ENCODE measurements around the gene THUMPD3. TPM values are rescaled to one million over a fixed set of nuclear protein-coding genes. Genes with fewer than 3 reads are reported as not detected.
A peak's percentile ranks its signal among the peaks of the same experiment; 100 is the strongest.

THUMPD3 gene
- total RNA-seq, 1 donor from 2014 or later, result 56.5 TPM

DNA sequence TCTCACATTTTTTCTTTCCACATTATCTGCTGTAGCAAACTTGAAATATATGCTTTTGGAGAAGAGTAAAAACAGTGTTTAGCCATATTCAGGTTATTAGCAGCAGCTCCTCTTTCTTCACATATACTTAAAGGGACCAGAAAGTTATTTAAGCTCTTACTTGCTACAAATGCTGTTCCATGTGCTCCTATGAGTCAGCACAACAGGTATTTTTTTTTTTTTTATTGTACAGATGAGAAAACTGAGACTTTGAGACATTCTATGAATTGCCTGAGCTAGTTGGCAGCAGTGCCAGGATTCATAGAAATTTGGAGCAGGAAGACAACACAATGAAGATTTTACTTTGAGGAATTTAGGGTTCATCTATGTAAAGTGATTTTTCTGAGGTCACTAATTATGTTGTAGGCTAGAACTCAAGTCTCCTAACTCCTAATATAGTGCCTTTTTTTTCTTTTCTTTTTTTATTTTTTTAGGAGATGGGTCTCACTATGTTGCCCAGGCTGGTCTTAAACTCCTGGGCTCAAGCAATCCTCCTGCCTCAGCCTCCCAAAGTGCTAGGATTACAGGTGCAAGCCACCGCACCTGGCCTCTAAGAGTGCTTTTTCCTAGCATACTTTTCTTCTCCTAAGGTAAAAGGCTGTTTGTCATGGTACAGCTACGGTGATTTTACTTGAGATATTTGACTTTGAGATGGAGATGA, 58.1 kb downstream of the THUMPD3 start:
- Mint-ChIP-seq H3K9me3 (no peaks in the 10 kb centered on the region), H3K4me3 (ENCODE audit: low read depth) (no peak overlapping the region), H3K27me3 (ENCODE audit: low read depth) (no peaks in the 10 kb centered on the region), H3K4me1 (ENCODE audit: low read depth) (peaks cover 38% of the 10 kb centered on the region), H3K36me3 (ENCODE audit: low read depth) (peaks cover 33% of the 10 kb centered on the region), H3K27ac (peak overlapping the region; percentile 13)
- DNase-seq (ENCODE audit: low spot score), result no peak
- intact Hi-C loops (cut with micrococcal nuclease), result loop anchor here (2.0 kb wide), 1 partner anchor 22 kb away; no protein-coding TSS in a partner anchor

DNA sequence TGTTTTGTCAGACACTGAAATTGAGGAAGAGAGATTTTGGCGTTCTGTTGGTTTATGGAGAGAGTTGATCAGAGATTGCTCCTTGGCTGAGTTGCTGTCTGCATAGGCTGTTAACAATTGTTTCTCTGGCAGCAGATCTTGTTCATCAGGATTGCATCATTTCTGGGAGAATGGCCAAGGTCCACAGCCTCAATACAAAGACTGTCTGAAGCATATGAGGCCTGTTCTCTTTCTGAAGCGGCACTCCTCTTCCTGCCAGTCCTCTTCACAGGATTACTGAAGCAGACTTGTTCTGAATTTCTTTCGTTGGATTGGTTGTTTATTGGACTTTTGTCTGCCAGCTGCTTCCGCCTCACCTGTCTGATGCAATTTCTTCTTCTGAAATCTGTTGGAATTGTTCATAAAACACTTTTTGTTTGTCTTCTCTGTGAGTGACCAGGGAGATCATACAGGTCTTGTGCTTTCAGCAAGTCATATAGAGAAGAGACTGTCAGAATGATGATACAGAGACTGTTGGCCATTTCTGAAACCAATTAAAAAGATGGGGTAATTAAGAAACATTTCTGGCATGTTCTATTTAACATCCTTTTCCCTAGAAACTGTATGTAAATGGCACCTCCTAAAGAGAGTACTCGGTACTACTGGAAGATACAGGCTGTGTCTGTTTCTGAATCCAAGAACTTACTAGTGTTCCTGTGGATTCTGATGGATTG, 60.0 kb downstream of the THUMPD3 start:
- no peaks in the 10 kb centered on the region for H3K27me3 Mint-ChIP-seq (ENCODE audit: low read depth)
- no peak overlapping the region for H3K4me3 Mint-ChIP-seq (ENCODE audit: low read depth)
- H3K4me1 Mint-ChIP-seq (ENCODE audit: low read depth), result peaks cover 35% of the 10 kb centered on the region
- H3K36me3 Mint-ChIP-seq (ENCODE audit: low read depth), result peaks cover 42% of the 10 kb centered on the region
- no peaks in the 10 kb centered on the region for H3K9me3 Mint-ChIP-seq
- intact Hi-C loops (cut with micrococcal nuclease), result loop anchor here (1.0 kb wide), 1 partner anchor 70 kb away; no protein-coding TSS in a partner anchor
- DNase-seq (ENCODE audit: low spot score), result no peak
- peak overlapping the region; percentile 72 for H3K27ac Mint-ChIP-seq

DNA sequence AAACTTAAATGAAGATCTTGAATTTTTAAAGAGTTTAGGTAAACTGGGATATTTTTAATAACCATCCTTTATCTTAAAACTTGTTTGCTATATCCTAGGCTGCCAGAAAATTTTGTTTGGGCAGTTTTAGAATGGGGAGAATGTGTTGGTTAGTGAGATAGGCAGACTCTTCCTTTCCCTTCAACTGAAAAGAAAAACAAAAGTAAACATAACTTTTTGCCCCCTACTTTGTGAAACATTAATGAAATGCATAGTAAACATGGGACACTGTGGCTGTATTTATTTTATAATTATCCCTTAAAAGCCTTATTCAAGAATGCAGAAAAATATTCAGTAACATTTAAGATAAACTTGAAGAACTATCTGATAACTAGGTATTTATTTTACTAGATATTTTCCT, 65.6 kb downstream of the THUMPD3 start:
- intact Hi-C loops (cut with micrococcal nuclease), result no loop called here
- Mint-ChIP-seq H3K4me1 (ENCODE audit: low read depth) (peaks cover 8% of the 10 kb centered on the region), H3K9me3 (no peaks in the 10 kb centered on the region)

DNA sequence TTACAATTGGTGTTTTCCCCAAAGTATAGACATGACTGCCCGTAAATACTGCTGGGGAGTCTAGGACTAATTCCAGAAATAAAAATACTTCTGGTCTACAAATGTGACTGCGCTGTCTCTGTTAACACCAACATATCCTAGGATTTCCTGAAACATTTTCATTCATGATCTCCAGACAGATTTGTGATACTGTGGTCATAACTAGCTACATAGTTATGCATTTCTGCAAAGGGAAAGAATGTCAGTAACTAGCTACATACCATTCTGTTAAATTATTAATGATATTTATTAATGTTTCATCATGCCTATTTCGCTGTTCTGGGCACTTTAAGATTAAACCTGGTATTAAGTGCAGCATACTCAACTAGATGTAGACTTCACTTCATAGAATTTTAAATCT, 67.9 kb downstream of the THUMPD3 start:
- Mint-ChIP-seq H3K4me1 (ENCODE audit: low read depth) (peaks cover 1% of the 10 kb centered on the region), H3K9me3 (no peaks in the 10 kb centered on the region), H3K36me3 (ENCODE audit: low read depth) (peaks cover 82% of the 10 kb centered on the region), H3K27me3 (ENCODE audit: low read depth) (no peaks in the 10 kb centered on the region), H3K27ac (no peak overlapping the region), H3K4me3 (ENCODE audit: low read depth) (no peak overlapping the region)
- intact Hi-C loops (cut with micrococcal nuclease), result no loop called here
- DNase-seq (ENCODE audit: low spot score), result no peak

More for the DNA sequence above, 65.6 kb downstream of the THUMPD3 start:
- Mint-ChIP-seq H3K4me3 (ENCODE audit: low read depth) (no peak overlapping the region), H3K27ac (no peak overlapping the region), H3K27me3 (ENCODE audit: low read depth) (no peaks in the 10 kb centered on the region), H3K36me3 (ENCODE audit: low read depth) (peaks cover 73% of the 10 kb centered on the region)
- DNase-seq (ENCODE audit: low spot score), result no peak

DNA sequence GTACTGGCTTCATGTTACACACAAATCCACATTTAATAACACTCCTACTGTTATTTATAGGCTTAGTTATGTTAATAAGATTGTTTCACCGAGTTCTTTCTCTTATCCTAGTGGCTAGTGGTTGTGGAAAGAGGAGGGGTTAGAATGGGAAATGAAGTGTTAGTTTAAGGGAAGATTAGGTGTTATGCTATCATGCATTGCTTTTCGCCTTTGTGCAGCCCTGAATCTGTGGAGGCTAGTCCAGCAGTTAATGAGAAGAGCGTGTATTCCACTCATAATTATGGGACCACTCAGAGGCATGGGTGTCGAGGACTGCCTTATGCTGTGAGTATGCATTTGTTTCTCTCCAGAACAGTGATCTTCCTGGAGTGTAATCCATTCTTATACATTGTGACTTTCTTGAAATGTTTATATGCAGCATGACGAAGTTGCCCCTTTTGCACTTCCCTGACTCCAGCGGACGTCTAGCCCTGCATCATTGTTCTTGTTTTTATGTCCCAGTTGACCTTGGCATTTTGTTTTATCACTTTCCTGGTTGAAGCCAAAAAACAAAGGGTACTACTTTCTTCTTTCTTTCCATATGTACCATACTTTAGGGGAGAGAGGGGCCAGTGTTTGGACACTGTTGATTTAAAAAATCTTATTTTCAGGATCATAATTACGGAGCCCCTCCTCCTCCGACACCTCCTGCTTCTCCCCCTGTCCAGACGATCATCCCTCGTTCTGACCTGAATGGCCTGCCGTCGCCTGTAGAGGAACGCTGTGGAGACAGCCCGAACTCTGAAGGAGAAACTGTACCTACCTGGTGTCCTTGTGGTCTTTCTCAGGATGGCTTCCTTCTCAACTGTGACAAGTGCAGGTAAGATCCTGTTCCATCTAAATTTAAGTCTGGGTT, 71.0 kb downstream of the THUMPD3 start:
- intact Hi-C loops (cut with micrococcal nuclease), result no loop called here
- H3K4me1 Mint-ChIP-seq (ENCODE audit: low read depth), result peaks cover 1% of the 10 kb centered on the region
- no peaks in the 10 kb centered on the region for H3K27me3 Mint-ChIP-seq (ENCODE audit: low read depth)
- H3K4me3 Mint-ChIP-seq (ENCODE audit: low read depth), result no peak overlapping the region
- H3K27ac Mint-ChIP-seq, result no peak overlapping the region
- peaks cover 80% of the 10 kb centered on the region for H3K36me3 Mint-ChIP-seq (ENCODE audit: low read depth)
- no peaks in the 10 kb centered on the region for H3K9me3 Mint-ChIP-seq
- no peak for DNase-seq (ENCODE audit: low spot score)

DNA sequence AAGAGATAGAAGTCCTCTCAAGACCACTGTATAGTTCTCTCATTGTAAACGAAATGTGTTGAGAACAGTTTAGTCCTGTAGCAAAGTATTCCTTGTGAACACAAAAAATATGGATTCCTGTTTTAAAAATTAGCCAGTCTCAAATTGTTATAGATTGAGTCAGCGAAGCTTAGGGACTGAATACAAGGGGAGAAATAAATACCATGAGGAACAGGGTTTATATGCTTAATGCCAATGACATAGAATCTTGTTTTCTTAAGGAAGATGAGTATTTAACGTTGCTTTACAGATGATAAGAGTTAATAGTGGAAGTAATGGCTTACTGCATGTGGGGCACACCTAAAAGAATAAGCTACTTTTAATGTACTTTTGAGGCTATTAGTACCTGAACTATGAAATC, 72.5 kb downstream of the THUMPD3 start:
- Mint-ChIP-seq H3K27me3 (ENCODE audit: low read depth) (no peaks in the 10 kb centered on the region), H3K9me3 (no peaks in the 10 kb centered on the region), H3K4me3 (ENCODE audit: low read depth) (no peak overlapping the region), H3K36me3 (ENCODE audit: low read depth) (peaks cover 80% of the 10 kb centered on the region), H3K4me1 (ENCODE audit: low read depth) (peaks cover 1% of the 10 kb centered on the region), H3K27ac (no peak overlapping the region)
- intact Hi-C loops (cut with micrococcal nuclease), result no loop called here
- DNase-seq (ENCODE audit: low spot score), result no peak

Other genes with a start within 250 kb of the THUMPD3 start
- gene SRGAP3, start 113.4 kb upstream of the THUMPD3 start, total RNA-seq, result 0.71 and 0.85 TPM in 2 replicates
- 146 and 148 TPM in 2 replicates for gene SETD5, start 34.6 kb downstream of the THUMPD3 start, total RNA-seq
- gene LHFPL4, start 190.8 kb downstream of the THUMPD3 start, total RNA-seq, result not detected in 2 replicates

Measured in activated T-helper 2 cell treated with anti-CD3 and anti-CD28 coated beads, Interferon-gamma antibody, Interleukin-2, Interleukin-4, amounts not matched to agents 10 μg/mL and 5 μg/mL and 100 μg/mL, durations not matched to agents 14 hours and 24 hours and 36 hours (primary cell).